G401 (cell line): Measurements from ENCODE around the gene CDH23. TPM values are rescaled to one million over a fixed set of nuclear protein-coding genes. Genes with fewer than 3 reads are reported as not detected.

ENCODE experiments used
- DNase-seq: peaks from one replicate; pipeline ENCODE4 v3.0.0-alpha.2; 2015; ENCODE audit warnings: low spot score
- in situ Hi-C: cut with HindIII; loops from 2 replicates; pipeline ENCODE4 v1.10.0; 2016; ENCODE audit warnings: low sequenced_read_pairs, mixed read lengths
- total RNA-seq: library from RNA; depleted of rRNA; stranded (reverse); fragments of >200 nt; shearing (Covaris generic); gene quantifications from 2 replicates; pipeline ENCODE4 v1.2.3, GENCODE V29; 2014

Gene CDH23
- total RNA-seq, 1 experiment from 2014 or later = 5.9 TPM

GRCh38 chr10:71632200-71632820, 235.6 kb downstream of the CDH23 start:
- DNase-seq = no peak
- in situ Hi-C loops = no loop called here

DNA sequence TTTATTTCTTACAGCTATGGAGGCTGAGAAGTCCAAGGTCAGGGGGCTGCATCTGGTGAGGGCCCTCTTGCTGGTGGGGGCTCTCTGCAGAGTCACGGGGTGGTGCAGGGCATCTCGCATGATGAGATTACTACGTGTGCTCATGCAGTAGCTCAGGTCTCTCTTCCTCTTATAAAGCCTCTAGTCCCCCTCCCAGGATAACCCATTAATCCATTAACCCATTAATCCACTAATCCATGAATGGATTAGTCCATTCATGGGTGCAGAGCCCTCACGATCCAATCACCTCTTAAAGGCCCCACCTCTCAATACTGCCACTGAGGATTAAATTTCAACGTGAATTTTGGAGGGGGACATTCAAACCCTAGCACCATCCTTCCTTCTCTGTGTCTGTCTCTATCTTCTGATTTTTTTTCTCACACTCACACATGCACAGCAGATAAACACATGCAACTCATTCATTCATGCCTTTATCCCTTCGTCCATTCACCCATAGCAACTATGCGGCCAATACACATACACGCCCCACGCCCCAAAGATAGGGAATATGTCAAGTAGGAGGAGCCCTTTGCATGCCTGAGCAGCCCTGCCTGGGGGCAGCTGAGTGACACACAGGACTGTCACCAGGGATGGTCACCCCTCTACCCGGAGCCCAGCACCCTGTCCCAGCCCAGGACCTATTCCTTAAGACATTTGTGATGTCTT, 236.3 kb downstream of the CDH23 start:
- no peak for DNase-seq
- in situ Hi-C loops = no loop called here

DNA sequence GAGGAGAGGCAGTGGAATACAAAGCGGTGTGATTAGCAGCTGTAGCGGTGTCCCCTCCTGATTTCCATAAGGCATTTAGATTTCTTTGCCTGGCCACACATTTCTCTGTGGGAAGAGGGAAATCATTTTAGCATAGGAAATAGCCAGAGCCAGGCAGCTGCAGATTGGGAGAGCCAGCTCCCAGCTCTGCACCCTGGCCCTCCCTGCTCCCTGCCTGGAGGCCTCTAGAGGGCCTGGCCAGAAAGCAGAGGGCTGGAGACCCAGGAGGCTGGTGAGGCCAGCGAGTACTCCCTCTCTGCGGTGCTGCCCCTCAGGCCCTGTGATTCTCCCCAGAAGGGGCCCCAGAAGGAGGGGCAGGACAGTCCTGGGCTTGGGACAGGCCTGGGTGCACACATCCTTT, 237.2 kb downstream of the CDH23 start:
- in situ Hi-C loops = no loop called here

DNA sequence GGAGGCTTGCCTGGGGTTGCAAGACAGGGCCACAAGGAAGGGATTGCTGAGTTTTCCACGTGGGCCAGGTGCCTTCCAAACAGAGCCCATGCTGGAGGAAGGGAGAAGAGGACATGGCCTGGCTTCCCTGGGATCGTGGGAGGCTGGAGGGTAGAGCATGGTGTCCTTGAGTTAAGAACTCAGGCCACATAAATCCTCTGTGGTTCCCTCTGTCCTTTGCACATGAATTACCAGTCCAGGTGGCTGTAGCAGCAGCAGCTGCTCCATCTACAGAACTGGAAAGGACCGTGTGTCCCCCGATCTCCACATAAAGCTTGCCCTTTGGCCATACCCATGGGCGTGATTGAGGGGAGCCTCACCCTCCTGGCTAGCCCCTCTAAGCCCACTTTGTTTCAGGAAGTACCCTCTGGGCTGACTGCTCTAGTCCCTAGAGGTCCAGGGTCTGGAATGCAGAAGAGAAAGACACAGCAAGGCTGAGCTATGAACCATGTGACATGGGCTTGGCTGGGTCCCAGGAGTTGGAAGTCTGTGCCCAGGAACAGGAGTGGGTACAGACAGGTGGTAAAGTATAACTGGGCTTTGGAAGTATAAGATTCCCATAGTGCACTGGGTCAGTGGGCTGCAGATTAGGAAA, 237.9 kb downstream of the CDH23 start:
- DNase-seq = peak; percentile 88
- in situ Hi-C loops = no loop called here

More for the DNA sequence above, 237.2 kb downstream of the CDH23 start:
- no peak for DNase-seq

- DNase-seq = no peak
- in situ Hi-C loops = no loop called here
Measured at GRCh38 chr10:71635251-71635866, 238.6 kb downstream of the CDH23 start.

- in situ Hi-C loops = no loop called here
- no peak for DNase-seq
Measured at GRCh38 chr10:71635867-71636266, 239.1 kb downstream of the CDH23 start.

DNA sequence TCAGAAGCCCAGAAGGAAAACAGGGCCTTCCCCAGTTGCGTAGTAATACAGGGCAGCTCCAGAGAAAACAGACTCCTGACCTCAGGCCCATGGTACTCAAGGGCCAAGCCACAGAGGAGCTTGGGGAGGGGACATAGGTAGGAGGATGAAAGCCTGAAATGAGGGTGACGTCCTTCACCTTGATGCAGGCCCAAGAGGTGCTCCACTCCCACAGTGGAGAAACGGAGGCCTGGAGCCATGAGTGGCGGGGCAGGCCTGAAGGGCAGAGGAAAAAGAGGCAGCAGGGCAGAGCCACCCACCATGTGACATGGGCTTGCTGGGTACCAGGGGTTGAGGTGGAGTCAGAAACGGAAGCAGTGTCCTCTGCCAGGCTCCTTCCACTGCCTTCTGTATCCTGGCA, 239.9 kb downstream of the CDH23 start:
- in situ Hi-C loops = no loop called here
- no peak for DNase-seq

DNA sequence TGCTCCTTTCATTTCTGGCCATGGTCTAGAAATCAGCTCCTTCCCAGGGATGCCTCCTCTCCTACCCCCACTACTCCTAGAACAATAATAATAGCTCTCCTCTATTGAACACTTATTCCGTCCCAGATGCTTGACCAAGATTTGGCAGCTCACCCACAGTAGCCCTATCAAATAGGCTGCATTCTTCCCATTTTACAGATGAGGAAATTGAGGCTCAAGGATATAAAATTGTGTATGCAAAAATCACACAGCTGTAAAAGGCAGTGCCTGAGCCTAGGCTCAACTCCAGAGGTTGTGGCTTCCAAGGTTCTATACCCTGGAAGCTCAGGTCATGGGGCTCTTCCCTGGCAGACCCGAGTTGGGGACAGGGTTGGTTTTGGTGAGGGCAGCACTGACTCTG, 240.6 kb downstream of the CDH23 start:
- DNase-seq = no peak
- in situ Hi-C loops = no loop called here

- DNase-seq = no peak
- in situ Hi-C loops = no loop called here
Measured at GRCh38 chr10:71638064-71638821, 241.5 kb downstream of the CDH23 start.

DNA sequence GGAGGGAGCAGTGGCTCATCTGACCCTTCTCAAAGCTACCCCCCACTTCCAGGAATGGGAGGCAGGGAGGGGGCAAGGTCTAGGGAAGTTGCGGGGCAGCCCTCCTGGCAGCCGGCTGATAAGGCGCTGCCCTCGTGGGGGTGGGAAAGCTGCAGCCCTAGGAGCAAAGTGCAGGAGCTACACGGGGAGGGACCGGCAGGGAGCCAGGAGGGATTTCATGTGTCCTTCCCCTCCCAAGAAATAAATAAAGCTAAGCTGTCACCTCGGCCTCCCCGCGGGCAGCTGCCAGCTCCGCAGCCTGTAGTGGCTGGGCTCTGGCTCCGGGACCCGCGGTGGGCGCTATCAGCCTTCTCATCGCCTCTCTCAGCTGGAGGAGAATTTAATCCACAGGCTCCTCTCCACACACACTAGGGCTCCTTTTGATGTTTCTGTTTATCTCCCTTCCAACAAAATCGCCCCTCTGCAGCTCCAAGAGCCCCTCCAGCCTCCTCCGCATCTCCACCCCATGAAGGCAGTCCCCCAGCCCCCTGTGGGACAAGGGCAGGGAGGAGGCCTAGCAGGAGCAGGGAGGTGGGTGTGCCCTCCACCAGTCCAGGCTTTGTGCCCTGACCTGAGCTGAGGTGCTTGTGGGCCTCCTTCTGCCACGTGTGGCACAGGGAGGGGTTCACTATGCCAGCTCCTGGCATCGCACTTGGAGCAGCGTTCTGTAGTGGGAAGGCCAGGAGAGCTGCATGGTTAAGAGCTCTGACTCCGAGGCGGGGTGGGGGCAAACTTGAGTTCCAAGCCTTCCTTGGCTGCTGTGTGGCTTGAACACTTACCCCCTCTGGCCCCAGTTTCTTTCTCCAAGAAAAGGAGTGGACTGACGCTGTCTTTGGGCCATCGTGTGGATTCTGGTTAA, 242.4 kb downstream of the CDH23 start:
- DNase-seq = no peak
- in situ Hi-C loops = no loop called here

GRCh38 chr10:71640607-71641006, 243.9 kb downstream of the CDH23 start:
- in situ Hi-C loops = no loop called here
- DNase-seq = no peak

- in situ Hi-C loops = no loop called here
- no peak for DNase-seq
Measured at GRCh38 chr10:71641449-71641848, 244.7 kb downstream of the CDH23 start.

GRCh38 chr10:71641986-71642385, 245.3 kb downstream of the CDH23 start:
- DNase-seq = no peak
- in situ Hi-C loops = no loop called here

DNA sequence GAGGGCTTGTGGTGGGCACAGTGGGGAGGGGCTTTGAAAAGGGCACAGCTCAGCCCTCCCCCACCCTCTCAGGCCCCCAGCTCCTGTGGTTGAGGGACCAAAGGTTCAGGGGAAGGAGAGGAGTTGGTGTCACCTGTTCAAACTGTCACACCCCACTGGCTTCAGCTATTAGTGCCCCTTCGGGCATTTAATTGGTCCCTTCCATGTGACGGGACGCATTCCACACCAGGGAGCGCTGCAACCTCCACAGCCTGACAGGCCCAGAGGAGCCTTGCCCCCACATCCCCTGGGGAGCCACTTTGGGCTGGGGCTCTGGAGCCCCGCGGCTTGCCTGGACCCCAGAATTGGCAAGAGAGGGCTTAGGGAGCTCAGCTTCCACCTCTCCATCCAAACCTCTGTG, 247.2 kb downstream of the CDH23 start:
- in situ Hi-C loops = no loop called here
- no peak for DNase-seq

DNA sequence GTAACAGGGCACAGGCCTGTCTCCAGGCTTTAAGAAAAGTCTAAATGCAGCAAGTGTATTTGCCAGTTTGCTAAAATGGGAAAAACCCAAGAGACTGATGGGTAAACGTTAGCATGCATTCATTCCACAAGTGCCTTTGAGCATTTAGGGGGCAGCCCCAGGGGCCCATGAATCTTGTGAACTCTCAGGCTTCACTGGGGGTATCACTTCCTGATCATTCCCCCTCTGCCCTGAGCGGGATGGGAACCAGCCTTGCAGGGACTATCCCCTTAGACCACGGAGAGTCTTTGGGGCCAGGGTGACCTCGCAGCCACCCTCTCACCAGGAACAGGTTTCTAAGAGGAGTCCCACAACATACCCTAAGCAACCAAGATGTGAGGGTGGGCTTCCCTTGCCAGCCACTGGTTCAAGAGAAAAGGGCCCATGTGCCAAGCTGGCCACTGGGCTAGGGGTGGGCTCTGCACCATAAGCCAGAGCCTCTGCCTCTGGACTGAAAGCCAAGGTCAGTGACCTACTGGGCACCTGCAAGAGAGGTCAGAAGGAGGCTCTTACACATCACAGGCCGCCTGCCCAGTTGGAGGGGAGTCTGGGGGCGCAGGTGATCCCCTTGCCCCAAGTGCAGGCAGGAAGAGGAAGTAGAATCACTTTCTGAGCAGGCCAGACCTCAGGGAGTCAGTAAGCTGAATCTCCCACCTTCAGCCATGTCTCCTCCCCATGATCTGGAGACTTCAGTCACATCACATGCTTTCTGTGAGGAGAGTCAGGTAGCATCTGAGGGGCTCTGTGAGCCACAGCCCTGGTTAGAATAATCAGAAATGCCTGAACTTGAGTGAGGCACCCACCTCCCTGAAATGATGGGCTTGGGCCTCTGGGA, 247.8 kb downstream of the CDH23 start:
- in situ Hi-C loops = no loop called here
- DNase-seq = no peak

- no peak for DNase-seq
- in situ Hi-C loops = no loop called here
Measured at GRCh38 chr10:71645185-71645584, 248.5 kb downstream of the CDH23 start.

- in situ Hi-C loops = no loop called here
- DNase-seq = peak; percentile 77
Measured at GRCh38 chr10:71646037-71646436, 249.3 kb downstream of the CDH23 start.
